K562 (cell line): Measurements from ENCODE around the gene RPE.

Experiments used
- BRD4 ChIP-seq: fragments of 200-600 bp; sonication (generic); IDR thresholded peaks from 2 replicates; pipeline ENCODE4 v1.6.1; 2017; ENCODE audit warnings: inconsistent platforms
- CEBPG ChIP-seq, 3 experiments: fragments of 200-800 bp in 1 of 3; sonication (Bioruptor generic) in 1 of 3; sonication (generic) in 1 of 3; formaldehyde crosslinking in 1 of 3; IDR thresholded peaks in 2 of 3; conservative IDR thresholded peaks in 1 of 3; 2 replicates each; pipeline versions ENCODE4 v1.6.1 to v1.8.0; 2016 to 2022; ENCODE audit warnings: missing compliant biosample characterization in 2 of 3, missing genetic modification characterization in 2 of 3, mild to moderate bottlenecking in 1 of 3, missing genetic modification reagents in 1 of 3
- ELK1 ChIP-seq: sonication (generic); formaldehyde crosslinking; IDR thresholded peaks from 2 replicates; pipeline ENCODE4 v1.8.1; 2022; ENCODE audit warnings: missing genetic modification reagents
- MXI1 ChIP-seq: IDR thresholded peaks from 2 replicates; pipeline ENCODE4 v1.6.1; 2011; ENCODE audit warnings: low read depth, mild to moderate bottlenecking, improper control_type of control experiment, low read length
- PML ChIP-seq: IDR thresholded peaks from 2 replicates; pipeline ENCODE4 v1.6.1; 2012; ENCODE audit warnings: low read length, inconsistent platforms
- RAD51 ChIP-seq: fragments of 450-650 bp; IDR thresholded peaks from 2 replicates; pipeline ENCODE4 v1.7.1; 2016; ENCODE audit warnings: low read depth, mild to moderate bottlenecking, borderline replicate concordance
- SREBF2 ChIP-seq: sonication (generic); formaldehyde crosslinking; IDR thresholded peaks from 2 replicates; pipeline ENCODE4 v1.4.0; 2020; ENCODE audit warnings: mild to moderate bottlenecking, missing genetic modification reagents
- TAF1 ChIP-seq: IDR thresholded peaks from 2 replicates; pipeline ENCODE4 v1.6.1; 2011; ENCODE audit warnings: mild to moderate bottlenecking, low read length, moderate library complexity; ENCODE audit not compliant: insufficient read depth, control insufficient read depth, severe bottlenecking; ENCODE audit errors: extremely low read depth
- TCF7L2 ChIP-seq: fragments of 150-350 bp; IDR thresholded peaks from 2 replicates; pipeline ENCODE4 v1.6.1; 2016; ENCODE audit warnings: low read depth, mild to moderate bottlenecking, low read length, moderate library complexity
- TF ChIP-seq, protein P1 (sequence below), 3 experiments: IDR thresholded peaks in 2 of 3; conservative IDR thresholded peaks in 1 of 3; 2 replicates each; pipeline ENCODE4 v1.5.1; 2011 to 2012; ENCODE audit warnings: low read length in 3 of 3, mild to moderate bottlenecking in 3 of 3, control low read depth in 2 of 3, improper control_type of control experiment in 1 of 3, inconsistent platforms in 1 of 3, low read depth in 1 of 3, mixed read lengths in 1 of 3, moderate library complexity in 1 of 3; ENCODE audit not compliant: insufficient read depth in 2 of 3

DNA sequence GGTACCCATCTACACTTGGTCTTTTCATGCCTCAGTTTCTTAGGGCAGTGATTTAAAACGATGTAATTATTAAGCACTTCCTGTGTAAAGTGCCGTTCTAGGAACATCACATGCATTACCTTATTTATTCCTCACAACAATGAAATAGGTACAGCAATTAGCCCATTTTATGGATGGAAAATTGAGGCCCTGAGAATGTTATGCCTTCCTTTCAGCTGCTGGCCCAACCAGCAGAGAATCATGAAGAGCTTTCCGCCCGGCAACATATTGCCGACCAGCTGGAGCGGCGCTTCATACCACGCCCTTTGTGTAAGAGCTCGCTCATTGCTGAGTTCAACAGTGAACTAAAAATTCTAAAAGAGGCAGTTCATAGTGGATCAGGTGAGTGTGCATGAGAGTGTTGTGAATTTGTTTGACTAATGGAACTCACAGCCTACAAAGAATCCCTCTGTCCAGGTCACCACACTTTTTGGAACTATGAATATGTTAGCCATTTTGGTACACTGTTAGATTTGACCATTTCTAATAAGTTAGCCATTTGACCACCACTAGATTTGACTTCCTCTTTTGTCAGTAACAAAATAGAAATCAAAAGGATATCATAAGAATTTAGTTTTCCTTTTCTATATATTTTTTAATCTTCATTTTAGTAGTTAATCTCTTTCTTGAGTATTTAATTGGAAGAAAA lies 25.6 kb upstream of the RPE start:
- TF ChIP-seq MXI1 = no peak
- TF ChIP-seq RAD51 = no peak
- TF ChIP-seq TAF1 = no peak
- TF ChIP-seq CEBPG (CRISPR knock-in tag; IDR thresholded peaks at IDR 0.05) = no peak
- TF ChIP-seq CEBPG (tag; conservative IDR thresholded peaks at IDR 0.05 in 1 of 2, IDR thresholded peaks at IDR 0.05 in 1 of 2) = no peak
- no peak for TF ChIP-seq PML
- TF ChIP-seq, protein P1, sequence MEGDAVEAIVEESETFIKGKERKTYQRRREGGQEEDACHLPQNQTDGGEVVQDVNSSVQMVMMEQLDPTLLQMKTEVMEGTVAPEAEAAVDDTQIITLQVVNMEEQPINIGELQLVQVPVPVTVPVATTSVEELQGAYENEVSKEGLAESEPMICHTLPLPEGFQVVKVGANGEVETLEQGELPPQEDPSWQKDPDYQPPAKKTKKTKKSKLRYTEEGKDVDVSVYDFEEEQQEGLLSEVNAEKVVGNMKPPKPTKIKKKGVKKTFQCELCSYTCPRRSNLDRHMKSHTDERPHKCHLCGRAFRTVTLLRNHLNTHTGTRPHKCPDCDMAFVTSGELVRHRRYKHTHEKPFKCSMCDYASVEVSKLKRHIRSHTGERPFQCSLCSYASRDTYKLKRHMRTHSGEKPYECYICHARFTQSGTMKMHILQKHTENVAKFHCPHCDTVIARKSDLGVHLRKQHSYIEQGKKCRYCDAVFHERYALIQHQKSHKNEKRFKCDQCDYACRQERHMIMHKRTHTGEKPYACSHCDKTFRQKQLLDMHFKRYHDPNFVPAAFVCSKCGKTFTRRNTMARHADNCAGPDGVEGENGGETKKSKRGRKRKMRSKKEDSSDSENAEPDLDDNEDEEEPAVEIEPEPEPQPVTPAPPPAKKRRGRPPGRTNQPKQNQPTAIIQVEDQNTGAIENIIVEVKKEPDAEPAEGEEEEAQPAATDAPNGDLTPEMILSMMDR (IDR thresholded peaks at IDR 0.05 in 2 of 3, conservative IDR thresholded peaks at IDR 0.05 in 1 of 3; ENCODE audit: insufficient read depth in 2 of 3, low read depth in 1 of 3, low read length in 3 of 3) = no peak
- no peak for TF ChIP-seq BRD4
- TF ChIP-seq ELK1 (CRISPR knock-in tag) = no peak
- no peak for TF ChIP-seq SREBF2 (CRISPR knock-in tag)
- TF ChIP-seq TCF7L2 = no peak
